GM12864 (cell line): ENCODE results near the gene PDS5A.

Experiments used
- DNase-seq: peaks from one replicate; pipeline ENCODE4 v3.0.0-alpha.2; 2011; ENCODE audit warnings: low read depth
- H3K4me3 ChIP-seq: 2 replicates; pipeline ENCODE4 v1.5.1; 2011; ENCODE audit warnings: mild to moderate bottlenecking, low read depth, low read length, control low read depth
- CTCF ChIP-seq: IDR thresholded peaks from 2 replicates; pipeline ENCODE4 v1.5.1; 2011; ENCODE audit warnings: low read depth, mild to moderate bottlenecking, moderate library complexity, low read length, control low read depth, inconsistent platforms; ENCODE audit errors: missing control alignments

PDS5A gene

GRCh38 chr4:39825741-39826231, 151.9 kb downstream of the PDS5A start:
- no peak for DNase-seq
- no peak overlapping the region for H3K4me3 ChIP-seq
- no peak for TF ChIP-seq CTCF

DNA sequence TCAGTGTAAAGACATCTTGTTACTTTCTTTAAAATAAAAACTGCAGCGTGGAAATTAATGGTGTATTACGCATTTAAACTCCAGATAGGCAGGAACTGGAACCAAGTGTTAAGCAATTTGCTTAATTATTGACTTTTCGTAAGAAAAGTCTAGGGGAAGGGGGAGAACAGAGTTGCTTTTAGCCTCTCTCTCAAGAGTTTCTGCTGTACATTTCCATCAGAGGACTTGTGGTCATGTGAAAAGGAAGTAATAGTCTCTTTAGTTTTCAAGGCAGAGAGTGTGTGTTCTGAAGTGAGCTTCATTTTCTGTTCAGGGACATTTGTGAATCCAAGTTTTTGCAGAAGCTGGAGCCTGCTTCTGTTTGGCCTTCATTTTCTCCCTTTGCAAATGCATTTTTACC, 152.6 kb downstream of the PDS5A start:
- DNase-seq, result no peak
- H3K4me3 ChIP-seq, result no peak overlapping the region
- TF ChIP-seq CTCF, result no peak

DNA sequence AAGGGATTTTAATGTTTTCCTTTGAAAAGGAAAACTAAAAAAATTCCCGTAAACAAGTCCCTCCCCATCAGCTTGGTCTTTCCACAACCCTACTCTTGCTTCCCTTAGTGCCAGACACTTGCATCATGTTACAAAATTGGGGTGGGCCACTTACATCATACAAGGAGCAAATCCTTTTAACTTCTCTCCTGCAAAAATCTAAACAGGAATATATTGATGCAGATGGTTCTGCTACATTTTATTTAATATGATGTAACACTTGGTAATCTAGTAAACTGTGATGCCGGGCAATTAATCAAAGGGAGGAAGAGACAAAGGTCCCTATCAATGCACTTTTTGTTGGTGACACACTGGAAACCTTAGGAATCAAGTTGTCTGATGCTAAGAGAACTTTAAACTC, 154.5 kb downstream of the PDS5A start:
- DNase-seq, result no peak
- no peak overlapping the region for H3K4me3 ChIP-seq
- no peak for TF ChIP-seq CTCF

- H3K4me3 ChIP-seq, result no peak overlapping the region
- no peak for TF ChIP-seq CTCF
- no peak for DNase-seq
Measured at GRCh38 chr4:39822662-39823061, 155.0 kb downstream of the PDS5A start.

DNA sequence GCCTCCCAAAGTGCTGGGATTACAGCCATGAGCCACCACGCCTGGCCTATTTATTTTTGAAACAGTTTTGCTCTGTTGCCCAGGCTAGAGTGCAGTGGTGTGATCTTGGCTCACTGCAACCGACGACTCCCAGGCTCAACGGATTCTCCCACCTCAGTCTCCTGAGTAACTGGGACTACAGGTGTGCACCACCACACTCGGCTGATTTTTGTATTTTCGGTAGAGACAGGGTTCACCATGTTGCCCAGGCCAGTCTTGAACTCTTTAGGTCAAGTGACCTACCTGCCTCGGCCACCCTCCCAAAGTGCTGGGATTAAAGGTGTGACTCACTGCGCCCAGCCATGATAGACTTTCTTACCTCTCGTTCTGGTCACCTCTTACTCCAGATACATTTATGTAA, 155.8 kb downstream of the PDS5A start:
- DNase-seq, result no peak
- no peak overlapping the region for H3K4me3 ChIP-seq
- no peak for TF ChIP-seq CTCF

GRCh38 chr4:39820186-39820585, 157.5 kb downstream of the PDS5A start:
- no peak for DNase-seq
- no peak overlapping the region for H3K4me3 ChIP-seq
- TF ChIP-seq CTCF, result no peak

GRCh38 chr4:39818646-39819045, 159.1 kb downstream of the PDS5A start:
- no peak overlapping the region for H3K4me3 ChIP-seq
- no peak for DNase-seq
- no peak for TF ChIP-seq CTCF
